Stimulated activated CD4-positive, alpha-beta T cell treated with anti-CD3 and anti-CD28 coated beads, Interleukin-4, amount 100 ng/mL, for 1 hour (primary cell): ENCODE results near the gene FICD.

Source experiments
- DNase-seq: peaks from one replicate; pipeline ENCODE4 v3.0.0-alpha.2; 2020

FICD gene

GRCh38 chr12:108505129-108505528, 9.9 kb upstream of the FICD start:
- DNase-seq, result no peak

DNA sequence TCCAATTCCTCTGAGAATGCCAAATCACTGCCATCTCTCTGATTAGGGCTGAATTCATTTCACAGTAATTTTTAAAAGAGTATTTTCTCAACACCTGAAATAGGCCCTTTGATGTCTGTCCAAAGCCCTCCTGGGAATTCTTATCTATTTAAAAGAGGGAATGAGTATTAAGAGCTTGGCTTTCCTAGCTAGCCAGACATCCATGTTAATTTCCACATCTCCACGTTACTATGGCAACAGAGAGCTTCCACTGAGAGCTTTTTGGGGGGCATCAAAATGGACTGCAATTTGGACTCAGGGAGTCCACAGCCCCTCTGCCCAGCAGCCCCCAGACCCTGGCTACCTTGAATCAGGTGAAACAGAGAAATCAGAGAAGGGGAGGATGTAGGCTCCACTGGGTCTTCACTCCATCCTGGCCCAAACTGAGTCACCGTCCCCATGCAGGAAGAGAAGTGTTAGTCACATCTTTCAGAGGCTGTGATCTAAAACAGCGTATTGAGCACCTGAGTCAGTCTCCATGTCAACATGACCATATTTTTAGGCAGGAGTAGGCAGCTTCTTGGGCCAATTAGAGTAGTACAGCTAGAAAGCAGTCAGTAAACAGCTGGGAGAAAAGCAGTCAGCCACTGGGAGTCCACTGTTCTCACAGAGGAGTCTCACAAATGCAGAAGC, 7.0 kb upstream of the FICD start:
- DNase-seq, result no peak

DNA sequence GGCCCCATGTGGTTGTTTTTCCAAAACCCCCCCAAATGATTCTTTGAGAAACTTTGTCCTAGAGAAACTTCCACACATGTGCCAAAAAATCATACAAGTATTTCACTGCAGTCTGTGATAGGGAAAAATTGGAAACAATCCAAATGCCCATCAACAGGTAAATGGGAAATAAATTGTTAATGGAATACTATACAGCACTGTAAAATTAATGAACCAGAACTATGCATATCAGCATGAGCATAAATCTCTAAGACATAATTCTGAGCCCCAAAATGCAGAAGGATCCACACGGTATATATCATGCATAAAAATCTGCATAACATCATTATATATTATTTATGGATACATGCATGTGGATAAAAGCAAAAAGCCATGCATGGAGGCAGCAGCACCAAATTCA, 5.3 kb upstream of the FICD start:
- DNase-seq, result no peak

- DNase-seq, result no peak
These were observed 4.2 kb upstream of the FICD start for GRCh38 chr12:108510836-108511235.

- peak; percentile 73 for DNase-seq
These were observed 3.2 kb upstream of the FICD start for GRCh38 chr12:108511633-108512540.

GRCh38 chr12:108514468-108514972, 557 bp upstream of the FICD start:
- no peak for DNase-seq

GRCh38 chr12:108515916-108516315, 839 bp downstream of the FICD start:
- no peak for DNase-seq

DNA sequence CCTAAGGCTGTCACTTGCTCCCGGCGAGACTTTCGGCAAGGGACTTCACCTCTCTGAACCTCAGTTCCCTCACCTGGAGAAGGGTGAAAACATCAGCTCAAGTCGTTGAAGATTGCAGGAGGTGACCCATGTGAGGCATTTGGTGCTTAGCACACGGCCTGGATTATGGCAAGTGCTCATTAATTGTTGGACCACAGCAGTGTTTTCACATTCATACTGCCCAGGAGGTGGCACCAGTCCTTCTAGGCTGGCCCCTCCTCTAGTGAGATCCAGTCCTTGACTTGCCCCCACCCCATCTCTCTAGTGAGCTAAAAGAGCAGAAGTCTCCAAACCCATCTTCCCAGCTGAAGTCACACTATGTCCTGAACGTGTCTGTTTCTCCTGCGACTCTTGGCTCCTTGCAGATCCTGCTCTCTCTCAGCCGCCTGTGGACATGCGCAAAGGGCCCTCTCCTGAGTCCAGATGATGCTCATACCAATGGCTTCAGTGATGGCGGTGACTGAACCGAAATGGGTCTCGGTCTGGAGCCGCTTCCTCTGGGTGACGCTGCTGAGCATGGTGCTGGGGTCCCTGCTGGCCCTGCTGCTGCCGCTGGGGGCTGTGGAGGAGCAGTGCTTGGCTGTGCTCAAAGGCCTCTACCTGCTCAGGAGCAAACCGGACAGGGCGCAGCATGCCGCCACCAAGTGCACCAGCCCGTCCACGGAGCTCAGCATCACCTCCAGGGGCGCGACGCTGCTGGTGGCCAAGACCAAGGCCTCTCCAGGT, 1.6 kb downstream of the FICD start:
- DNase-seq, result no peak

GRCh38 chr12:108517288-108518100, 2.4 kb downstream of the FICD start:
- no peak for DNase-seq

- DNase-seq, result no peak
These were observed 3.1 kb downstream of the FICD start for GRCh38 chr12:108518101-108518715.

DNA sequence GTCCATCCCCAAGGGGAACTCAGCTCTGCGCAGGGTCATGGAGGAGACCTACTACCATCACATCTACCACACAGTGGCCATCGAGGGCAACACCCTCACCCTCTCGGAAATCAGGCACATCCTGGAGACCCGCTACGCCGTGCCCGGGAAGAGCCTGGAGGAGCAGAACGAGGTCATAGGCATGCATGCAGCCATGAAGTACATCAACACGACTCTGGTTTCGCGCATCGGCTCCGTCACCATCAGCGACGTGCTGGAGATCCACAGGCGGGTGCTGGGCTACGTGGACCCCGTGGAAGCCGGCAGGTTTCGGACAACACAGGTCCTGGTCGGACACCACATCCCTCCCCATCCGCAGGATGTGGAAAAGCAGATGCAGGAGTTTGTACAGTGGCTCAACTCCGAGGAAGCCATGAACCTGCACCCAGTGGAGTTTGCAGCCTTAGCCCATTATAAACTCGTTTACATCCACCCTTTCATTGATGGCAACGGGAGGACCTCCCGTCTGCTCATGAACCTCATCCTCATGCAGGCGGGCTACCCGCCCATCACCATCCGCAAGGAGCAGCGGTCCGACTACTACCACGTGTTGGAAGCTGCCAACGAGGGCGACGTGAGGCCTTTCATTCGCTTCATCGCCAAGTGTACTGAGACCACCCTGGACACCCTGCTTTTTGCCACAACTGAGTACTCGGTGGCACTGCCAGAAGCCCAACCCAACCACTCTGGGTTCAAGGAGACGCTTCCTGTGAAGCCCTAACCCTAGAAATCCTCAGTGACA, 3.8 kb downstream of the FICD start:
- DNase-seq, result no peak

GRCh38 chr12:108519558-108519957, 4.5 kb downstream of the FICD start:
- DNase-seq, result no peak

DNA sequence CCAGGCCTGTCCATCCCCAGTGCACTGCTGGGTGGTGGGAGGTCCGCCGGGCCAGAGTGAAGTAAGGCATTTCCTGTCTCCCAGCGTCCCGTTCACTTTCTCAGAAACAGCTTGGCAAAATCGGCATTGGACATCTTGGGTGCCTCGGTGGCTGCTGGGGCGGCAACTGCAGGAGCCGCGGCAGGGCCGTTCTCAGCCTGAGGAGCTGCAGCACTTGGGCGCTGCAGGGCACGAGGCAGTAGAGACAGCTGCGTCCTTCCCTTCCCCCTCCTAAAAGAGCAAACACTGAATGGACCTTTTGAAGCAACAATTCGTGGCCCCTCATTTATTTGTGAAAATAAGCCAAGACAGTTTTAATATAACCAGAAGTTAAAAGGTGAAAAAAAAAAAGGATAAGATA, 8.3 kb downstream of the FICD start:
- no peak for DNase-seq

GRCh38 chr12:108525681-108526080, 10.6 kb downstream of the FICD start:
- no peak for DNase-seq

DNA sequence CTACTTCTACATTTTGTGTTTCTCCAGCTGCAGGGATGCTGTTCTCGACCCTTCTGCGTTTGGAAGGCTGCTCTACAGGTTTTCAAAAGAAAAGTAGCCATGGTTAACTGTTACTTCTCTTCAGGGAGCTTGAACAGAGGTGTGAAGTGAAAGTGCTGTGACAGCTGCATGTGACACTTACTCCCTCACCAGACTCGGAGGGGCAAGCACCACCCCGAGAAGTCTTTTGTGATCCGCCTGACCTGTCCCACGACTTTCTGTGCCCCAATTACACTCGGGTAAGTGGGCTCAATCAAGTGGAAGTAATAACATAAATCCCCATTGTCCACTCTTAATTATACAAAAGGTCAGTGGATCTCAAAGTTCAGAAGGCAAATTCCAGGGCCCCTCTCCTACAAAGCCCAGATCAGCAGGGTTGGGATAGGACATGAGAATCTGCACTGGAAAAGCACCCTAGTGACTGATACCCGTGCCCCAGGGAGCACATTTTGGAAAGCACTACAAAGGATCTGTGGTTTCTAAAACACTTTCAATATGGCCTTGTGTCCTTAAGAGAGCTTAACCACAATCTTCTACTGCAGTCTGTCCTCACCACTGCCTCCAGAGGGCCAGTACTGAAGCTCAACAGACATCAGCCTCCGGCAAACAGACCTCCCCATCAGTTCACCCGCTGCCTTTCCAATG, 11.5 kb downstream of the FICD start:
- no peak for DNase-seq

DNA sequence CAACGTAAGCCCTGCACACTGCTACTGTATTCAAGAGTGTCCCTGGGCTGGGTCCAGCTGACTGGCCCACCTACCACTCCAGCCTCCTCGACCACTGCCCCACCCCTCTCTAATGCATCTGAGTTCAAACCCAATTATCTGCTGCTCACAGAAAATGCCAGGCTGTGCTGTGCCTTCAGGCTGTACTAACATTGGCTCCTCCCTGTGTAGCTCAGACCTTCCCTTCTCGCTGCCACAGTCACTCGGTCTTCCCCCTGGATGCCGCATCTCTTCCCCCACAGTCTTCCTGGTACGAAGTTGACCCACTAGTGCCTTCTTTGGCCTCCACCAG, 12.1 kb downstream of the FICD start:
- no peak for DNase-seq

DNA sequence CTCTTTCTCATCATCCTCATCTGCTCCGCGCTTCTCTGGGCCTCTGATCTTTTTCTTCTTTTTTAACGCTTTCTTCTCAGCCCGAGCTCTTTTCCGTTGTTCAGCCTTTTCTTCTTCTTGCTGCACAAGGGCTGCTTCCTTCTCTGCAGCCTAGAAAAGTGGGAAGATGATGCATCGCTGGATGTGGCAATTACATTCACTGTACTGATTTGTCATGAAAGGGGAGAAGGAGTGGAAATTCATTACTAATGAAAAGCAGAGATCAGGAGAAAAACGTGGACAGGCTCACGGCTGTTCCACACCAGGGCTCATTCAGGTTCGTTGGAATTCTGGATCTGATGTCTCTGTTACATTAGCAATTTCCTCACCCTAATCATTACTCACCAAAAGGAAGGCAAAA, 15.1 kb downstream of the FICD start:
- DNase-seq, result no peak

GRCh38 chr12:108531929-108532848, 17.1 kb downstream of the FICD start:
- no peak for DNase-seq

- no peak for DNase-seq
These were observed 23.1 kb downstream of the FICD start for GRCh38 chr12:108538146-108538545.
